ENCODE measurements around the gene ANKRD33B.
"Not testable (repeated sequence)": the region's sequence is repeated elsewhere in the genome, so short reads cannot be mapped to it uniquely, and the experiment has no call there.

ANKRD33B gene

DNA sequence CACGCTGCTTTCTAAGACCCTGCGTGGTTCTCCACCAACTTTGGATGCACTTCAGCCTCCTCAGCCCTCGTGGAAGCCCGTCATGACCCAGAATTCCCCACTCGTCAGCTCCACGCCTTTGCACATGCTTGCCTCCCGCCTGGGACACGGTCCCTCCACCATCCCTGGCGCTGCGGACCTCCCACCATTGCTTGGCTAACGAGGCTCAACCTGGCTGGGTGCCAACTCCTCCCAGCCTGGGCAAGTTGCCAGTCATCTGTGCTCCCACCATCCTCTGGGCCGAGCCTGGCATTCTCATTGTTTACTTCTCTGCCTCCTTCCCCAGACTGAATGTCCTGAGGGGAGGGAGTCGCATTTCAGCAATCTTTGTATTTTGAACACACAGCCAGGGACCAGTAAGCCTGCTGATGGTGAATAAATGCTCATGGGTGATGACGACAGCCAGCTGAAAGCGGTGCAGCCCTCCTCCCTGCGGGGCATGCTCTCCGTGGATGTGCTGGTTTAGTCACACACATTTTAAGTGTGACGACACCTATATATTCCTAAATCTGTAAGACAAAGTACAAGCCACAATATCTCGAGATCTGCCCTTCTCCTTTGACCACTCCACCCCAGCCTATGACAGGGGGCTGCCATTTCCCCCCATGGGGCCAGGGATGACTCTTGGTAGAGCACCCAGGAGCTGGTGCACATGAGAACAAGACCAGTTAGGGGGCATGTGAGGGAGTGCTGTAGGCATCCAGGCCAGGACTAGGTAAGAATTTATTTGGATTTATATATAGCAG lies 37.6 kb downstream of the ANKRD33B start:
- TF ChIP-seq, protein P1, sequence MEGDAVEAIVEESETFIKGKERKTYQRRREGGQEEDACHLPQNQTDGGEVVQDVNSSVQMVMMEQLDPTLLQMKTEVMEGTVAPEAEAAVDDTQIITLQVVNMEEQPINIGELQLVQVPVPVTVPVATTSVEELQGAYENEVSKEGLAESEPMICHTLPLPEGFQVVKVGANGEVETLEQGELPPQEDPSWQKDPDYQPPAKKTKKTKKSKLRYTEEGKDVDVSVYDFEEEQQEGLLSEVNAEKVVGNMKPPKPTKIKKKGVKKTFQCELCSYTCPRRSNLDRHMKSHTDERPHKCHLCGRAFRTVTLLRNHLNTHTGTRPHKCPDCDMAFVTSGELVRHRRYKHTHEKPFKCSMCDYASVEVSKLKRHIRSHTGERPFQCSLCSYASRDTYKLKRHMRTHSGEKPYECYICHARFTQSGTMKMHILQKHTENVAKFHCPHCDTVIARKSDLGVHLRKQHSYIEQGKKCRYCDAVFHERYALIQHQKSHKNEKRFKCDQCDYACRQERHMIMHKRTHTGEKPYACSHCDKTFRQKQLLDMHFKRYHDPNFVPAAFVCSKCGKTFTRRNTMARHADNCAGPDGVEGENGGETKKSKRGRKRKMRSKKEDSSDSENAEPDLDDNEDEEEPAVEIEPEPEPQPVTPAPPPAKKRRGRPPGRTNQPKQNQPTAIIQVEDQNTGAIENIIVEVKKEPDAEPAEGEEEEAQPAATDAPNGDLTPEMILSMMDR (conservative IDR thresholded peaks at IDR 0.05; ENCODE audit: control insufficient read depth, insufficient read depth, low read depth, low read length) = no peak
- peak; percentile 97 for DNase-seq (ENCODE audit: low read depth)
- peak overlapping the region; percentile 8 for H3K4me3 ChIP-seq (ENCODE audit: control insufficient read depth, low read depth, low read length)

DNA sequence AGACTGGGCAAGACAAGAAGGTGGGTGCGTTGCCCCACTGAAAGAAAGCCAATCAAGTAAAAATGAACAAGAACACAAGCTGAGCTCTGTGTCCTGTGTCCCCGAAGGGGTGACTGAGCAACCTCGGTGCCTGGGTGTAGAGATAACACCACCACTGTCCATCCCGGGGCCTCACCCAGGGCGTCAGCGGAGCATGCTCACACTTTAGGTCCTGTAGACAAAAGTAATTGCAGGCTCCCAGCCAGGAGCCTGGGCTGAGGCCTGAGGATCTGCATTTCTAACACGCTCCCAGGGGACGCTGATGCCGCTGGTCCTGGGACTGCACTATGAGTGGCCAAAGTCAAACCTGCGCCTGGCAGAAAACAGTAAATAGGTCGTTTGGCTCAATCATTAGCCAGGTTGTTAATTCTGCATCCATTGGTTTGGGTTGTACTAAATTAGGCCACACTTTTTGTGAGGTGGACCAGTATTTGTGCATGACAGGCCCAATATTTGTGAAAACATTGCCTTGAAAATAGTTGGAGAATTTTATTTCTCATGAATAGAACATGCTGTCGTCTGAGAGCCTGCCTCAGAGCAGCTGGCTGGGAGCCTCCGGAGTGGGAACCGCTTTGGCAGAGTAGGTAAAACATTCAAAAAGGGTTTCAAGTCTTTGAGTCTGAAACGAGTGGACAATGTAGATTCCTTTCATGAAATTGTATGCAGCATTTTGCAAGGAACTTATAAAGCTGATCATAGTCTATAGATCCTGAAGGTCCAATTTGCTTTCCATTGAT lies 38.3 kb downstream of the ANKRD33B start:
- TF ChIP-seq, protein P1 (conservative IDR thresholded peaks at IDR 0.05; ENCODE audit: control insufficient read depth, insufficient read depth, low read depth, low read length) = no peak
- DNase-seq (ENCODE audit: low read depth) = no peak
- H3K4me3 ChIP-seq (ENCODE audit: control insufficient read depth, low read depth, low read length) = no peak overlapping the region

DNA sequence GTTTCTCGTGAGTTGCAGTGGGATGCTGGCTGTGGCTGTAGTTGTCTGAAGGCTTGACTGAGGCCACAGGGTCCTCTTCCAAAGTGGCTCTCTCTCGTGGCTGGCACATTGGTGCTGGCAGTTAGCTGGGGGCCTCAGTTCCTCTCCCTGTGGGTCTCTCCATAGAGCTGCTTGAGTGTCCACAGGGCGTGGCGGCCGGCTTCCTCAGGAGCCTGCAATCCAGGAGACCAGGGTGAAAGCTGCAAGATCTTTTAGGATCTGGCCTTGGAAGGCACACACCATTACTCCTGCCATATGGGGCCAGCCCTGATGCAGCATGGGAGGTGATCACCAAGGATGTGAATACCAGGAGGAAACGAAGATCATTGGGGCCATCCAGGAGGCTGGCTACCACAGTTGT lies 41.1 kb downstream of the ANKRD33B start:
- no peak for DNase-seq (ENCODE audit: low read depth)
- TF ChIP-seq, protein P1 (conservative IDR thresholded peaks at IDR 0.05; ENCODE audit: control insufficient read depth, insufficient read depth, low read depth, low read length) = no peak
- H3K4me3 ChIP-seq (ENCODE audit: control insufficient read depth, low read depth, low read length) = no peak overlapping the region

DNA sequence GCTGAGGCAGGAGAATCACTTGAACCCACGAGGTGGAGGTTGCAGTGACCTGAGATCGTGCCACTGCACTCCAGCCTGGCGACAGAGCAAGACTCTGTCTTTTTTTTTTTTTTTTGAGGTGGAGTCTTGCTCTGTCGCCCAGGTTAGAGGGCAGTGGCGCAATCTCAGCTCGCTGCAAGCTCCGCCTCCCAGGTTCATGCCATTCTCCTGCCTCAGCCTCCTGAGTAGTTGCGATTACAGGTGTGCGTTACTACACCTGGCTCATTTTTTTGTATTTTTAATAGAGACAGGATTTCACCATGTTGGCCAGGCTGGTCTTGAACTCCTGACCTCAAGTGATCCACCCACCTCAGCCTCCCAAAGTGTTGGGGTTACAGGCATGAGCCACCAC lies 42.8 kb downstream of the ANKRD33B start:
- H3K4me3 ChIP-seq (ENCODE audit: control insufficient read depth, low read depth, low read length); DNase-seq (ENCODE audit: low read depth): not testable (repeated sequence)

DNA sequence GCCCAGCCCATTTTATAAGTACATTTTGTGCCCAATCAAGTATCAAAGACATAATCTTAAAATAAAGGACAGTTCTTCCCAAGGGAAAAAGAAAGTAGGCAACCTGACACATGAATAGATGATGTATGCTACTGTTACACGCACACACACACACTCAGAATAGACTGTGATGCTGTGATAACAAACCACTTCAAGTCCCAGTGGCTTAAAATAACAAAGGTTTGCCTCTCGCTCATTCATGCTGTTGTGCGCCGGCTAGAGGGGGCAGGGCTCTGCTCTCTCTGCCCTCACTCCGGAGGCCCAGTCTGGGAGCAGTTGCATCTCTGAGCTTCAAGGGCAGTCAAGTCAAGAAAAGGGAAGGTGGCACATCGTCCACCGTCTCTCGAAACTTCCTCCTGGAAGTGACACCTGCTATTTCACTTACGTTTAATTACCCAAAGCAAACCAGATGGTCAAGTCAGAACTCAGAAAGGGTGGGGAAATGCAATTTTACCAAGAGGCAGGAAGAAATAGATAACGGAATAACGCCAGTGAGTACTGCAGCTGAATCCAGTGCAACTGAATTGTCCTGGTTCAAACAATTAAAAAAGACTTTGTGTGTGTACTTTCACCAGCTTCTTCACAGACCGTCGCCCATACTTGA lies 43.3 kb downstream of the ANKRD33B start:
- DNase-seq (ENCODE audit: low read depth) = no peak
- TF ChIP-seq, protein P1 (conservative IDR thresholded peaks at IDR 0.05; ENCODE audit: control insufficient read depth, insufficient read depth, low read depth, low read length) = no peak
- H3K4me3 ChIP-seq (ENCODE audit: control insufficient read depth, low read depth, low read length) = no peak overlapping the region

DNA sequence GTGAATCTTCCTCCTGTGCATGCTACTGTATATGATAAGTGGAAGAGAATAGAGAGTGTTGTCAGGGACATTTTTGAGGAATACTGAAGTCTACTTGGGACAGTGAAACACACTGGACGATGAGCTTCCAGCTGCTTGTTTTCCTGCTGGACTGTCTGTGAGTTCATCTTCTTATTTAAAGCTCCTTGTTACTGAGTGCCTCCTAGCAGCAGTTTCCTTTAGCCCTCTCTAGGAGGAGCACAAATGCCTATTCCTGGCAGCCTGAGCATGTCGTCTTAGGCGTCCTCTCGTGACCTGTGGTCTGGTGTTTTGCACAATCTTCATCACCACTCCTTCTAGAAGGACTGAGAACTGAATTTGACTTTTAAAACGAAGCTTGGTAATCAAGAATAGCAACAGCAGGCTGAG lies 43.8 kb downstream of the ANKRD33B start:
- DNase-seq (ENCODE audit: low read depth) = peak; percentile 92
- TF ChIP-seq, protein P1 (conservative IDR thresholded peaks at IDR 0.05; ENCODE audit: control insufficient read depth, insufficient read depth, low read depth, low read length) = peak; percentile 45
- H3K4me3 ChIP-seq (ENCODE audit: control insufficient read depth, low read depth, low read length) = no peak overlapping the region

DNA sequence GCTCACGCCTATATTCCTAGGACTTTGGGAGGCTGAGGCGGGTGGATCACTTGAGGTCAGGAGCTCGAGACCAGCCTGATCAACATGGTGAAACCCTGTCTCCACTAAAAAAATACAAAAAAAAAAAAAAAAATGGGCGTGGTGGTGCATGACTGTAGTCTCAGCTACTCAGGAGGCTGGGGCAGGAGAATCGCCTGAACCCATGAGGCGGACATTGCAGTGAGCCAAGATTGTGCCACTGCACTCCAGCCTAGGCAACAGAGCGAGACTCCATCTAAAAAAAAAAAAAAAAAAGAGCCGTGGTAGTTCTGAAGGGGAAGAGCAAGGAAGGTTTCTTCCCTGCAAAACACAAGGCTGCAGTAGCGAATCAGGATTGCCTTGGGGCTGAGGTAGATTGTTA lies 44.2 kb downstream of the ANKRD33B start:
- DNase-seq (ENCODE audit: low read depth); H3K4me3 ChIP-seq (ENCODE audit: control insufficient read depth, low read depth, low read length): not testable (repeated sequence)

Data from fibroblast of mammary gland (primary cell).